Measurements from ENCODE around the gene EGLN3. TPM values are rescaled to one million over a fixed set of nuclear protein-coding genes. Genes with fewer than 3 reads are reported as not detected.

EGLN3 gene
- total and polyA plus RNA-seq, 7 experiments from 2014 or later = 0.71 to 96.5 (median 1.3) TPM

DNA sequence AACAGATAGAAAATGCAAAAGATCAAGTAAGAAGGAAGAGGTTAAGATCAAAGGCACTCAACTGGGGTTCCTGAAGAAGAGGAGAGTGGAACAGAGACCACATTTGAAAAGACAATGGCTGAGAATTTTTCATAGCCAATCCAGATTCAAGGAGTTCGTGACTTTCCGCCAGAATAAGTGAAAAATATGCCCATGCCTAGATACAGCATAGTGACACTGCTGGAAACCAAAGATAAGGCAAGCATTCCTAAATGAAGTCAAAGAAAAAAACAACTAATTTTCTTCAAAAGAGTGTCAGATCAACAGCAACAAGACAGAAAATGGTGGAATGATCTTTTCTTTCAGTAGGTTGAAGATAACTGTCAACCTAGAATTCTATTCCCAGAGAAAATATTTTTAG lies 47.5 kb downstream of the EGLN3 start:
- peaks cover 0 to 7% (median 0%) of the 10 kb centered on the region in 5 donors for H3K36me3 Mint-ChIP-seq
- Histone ChIP-seq H3K27ac (ENCODE audit: low read depth, low read length) (no peak overlapping the region), H3K36me3 (ENCODE audit: control insufficient read depth in 2 of 3, insufficient read depth in 3 of 3, low read length in 3 of 3) (no peaks in the 10 kb centered on the region), H3K9me3 (ENCODE audit: control insufficient read depth in 2 of 3, low read length in 3 of 3) (no peaks in the 10 kb centered on the region), H3K4me1 (ENCODE audit: control insufficient read depth in 2 of 2, insufficient read depth in 2 of 2, low read length in 2 of 2) (no peaks in the 10 kb centered on the region), H3K27me3 (ENCODE audit: control insufficient read depth in 2 of 2, insufficient read depth in 2 of 2, low read length in 2 of 2) (no peaks in the 10 kb centered on the region), H3K4me3 (ENCODE audit: low read length) (no peak overlapping the region)
- intact Hi-C loops (cut with micrococcal nuclease) = no loop called here
- ATAC-seq (no peak), DNase-seq (no peak)
- peaks cover 0 to 4% (median 0%) of the 10 kb centered on the region in 11 donors for H3K9me3 Mint-ChIP-seq
- H3K27ac Mint-ChIP-seq = no peak overlapping the region
- H3K4me1 Mint-ChIP-seq = peaks cover 0 to 7% (median 0%) of the 10 kb centered on the region in 7 donors
- H3K27me3 Mint-ChIP-seq = peaks cover 0 to 47% (median 0%) of the 10 kb centered on the region in 5 donors
- ChIA-PET CTCF (no interaction called here), POLR2A (no interaction called here)
- no peak overlapping the region for H3K4me3 Mint-ChIP-seq

DNA sequence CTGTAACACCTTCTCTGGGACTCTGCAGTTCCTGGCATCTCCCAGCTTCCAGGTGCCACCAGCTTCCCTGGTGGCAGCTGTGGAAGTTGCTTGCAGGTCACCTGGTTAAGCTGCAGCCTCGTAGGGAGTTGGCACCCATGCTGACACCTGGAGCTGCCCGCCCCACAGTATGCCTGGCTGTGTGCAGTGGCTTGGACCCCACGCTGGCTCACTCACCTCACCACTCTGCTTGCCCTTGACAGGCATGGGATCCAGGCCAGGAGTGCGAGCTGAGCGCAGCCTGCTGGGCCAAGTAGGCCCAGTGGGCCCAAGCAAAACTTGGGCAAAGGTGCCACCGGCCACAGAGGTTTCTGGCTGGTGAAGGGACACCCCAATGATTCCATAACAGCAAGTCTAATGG lies 48.5 kb downstream of the EGLN3 start:
- H3K9me3 ChIP-seq (ENCODE audit: control insufficient read depth in 2 of 3, low read length in 3 of 3) = no peaks in the 10 kb centered on the region
- Mint-ChIP-seq H3K9me3 (peaks cover 0 to 4% (median 0%) of the 10 kb centered on the region in 11 donors), H3K27me3 (peaks cover 0 to 47% (median 0%) of the 10 kb centered on the region in 5 donors), H3K4me1 (peaks cover 0 to 7% (median 0%) of the 10 kb centered on the region in 7 donors), H3K4me3 (no peak overlapping the region), H3K27ac (no peak overlapping the region), H3K36me3 (peaks cover 0 to 7% (median 0%) of the 10 kb centered on the region in 5 donors)
- intact Hi-C loops (cut with micrococcal nuclease) = no loop called here
- ATAC-seq = no peak
- H3K27ac ChIP-seq (ENCODE audit: low read depth, low read length) = no peak overlapping the region
- DNase-seq = no peak
- H3K27me3 ChIP-seq (ENCODE audit: control insufficient read depth in 2 of 2, insufficient read depth in 2 of 2, low read length in 2 of 2) = no peaks in the 10 kb centered on the region
- no peaks in the 10 kb centered on the region for H3K36me3 ChIP-seq (ENCODE audit: control insufficient read depth in 2 of 3, insufficient read depth in 3 of 3, low read length in 3 of 3)
- ChIA-PET POLR2A (no interaction called here), CTCF (no interaction called here)
- H3K4me3 ChIP-seq (ENCODE audit: low read length) = no peak overlapping the region
- no peaks in the 10 kb centered on the region for H3K4me1 ChIP-seq (ENCODE audit: control insufficient read depth in 2 of 2, insufficient read depth in 2 of 2, low read length in 2 of 2)

DNA sequence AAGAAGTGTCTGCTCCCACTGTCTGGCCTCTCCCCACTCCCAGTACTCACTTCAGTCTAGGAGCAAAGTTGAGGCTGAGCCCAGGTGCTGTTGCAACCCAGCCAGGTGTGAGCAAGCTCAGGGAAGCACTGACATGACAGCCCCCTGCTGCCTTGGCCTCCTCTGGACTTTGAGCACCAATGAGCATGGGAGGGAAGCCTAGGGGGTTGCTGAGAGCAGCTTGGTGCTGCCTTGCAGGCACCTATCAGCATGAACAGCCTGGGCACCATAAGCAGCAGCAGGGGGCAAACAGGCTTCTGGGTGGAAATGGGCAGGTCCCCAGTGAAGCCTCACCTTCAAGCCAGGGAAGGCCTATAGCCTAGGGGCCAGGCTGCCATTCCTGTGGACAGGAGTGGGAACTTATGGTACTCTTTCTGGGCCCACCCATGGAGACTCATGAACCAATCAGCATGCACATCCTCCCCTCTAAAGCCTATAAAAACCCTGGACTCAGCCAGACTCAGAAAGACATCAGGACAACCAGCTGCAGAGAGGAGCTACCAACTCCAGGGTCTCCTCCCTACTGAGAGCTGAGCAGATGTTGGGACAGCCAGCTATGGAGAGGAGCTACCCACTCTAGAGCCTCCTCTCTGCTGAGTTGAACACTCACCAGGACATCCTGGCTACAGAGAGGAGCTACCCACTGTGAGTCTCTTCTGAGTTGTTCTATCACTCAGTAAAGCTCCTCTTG lies 49.3 kb downstream of the EGLN3 start:
- Mint-ChIP-seq H3K27me3 (peaks cover 0 to 45% (median 0%) of the 10 kb centered on the region in 5 donors), H3K4me3 (no peak overlapping the region), H3K27ac (no peak overlapping the region), H3K36me3 (peaks cover 0 to 8% (median 0%) of the 10 kb centered on the region in 5 donors), H3K9me3 (peaks cover 0 to 6% (median 0%) of the 10 kb centered on the region in 11 donors), H3K4me1 (peaks cover 0 to 7% (median 0%) of the 10 kb centered on the region in 7 donors)
- no peak overlapping the region for H3K4me3 ChIP-seq (ENCODE audit: low read length)
- H3K27ac ChIP-seq (ENCODE audit: low read depth, low read length) = no peak overlapping the region
- no peaks in the 10 kb centered on the region for H3K4me1 ChIP-seq (ENCODE audit: control insufficient read depth in 2 of 2, insufficient read depth in 2 of 2, low read length in 2 of 2)
- POLR2A ChIA-PET = no interaction called here
- ATAC-seq (no peak), DNase-seq (no peak)
- H3K27me3 ChIP-seq (ENCODE audit: control insufficient read depth in 2 of 2, insufficient read depth in 2 of 2, low read length in 2 of 2) = no peaks in the 10 kb centered on the region
- intact Hi-C loops (cut with micrococcal nuclease) = no loop called here
- no peaks in the 10 kb centered on the region for H3K9me3 ChIP-seq (ENCODE audit: control insufficient read depth in 2 of 3, low read length in 3 of 3)
- CTCF ChIA-PET = no interaction called here
- H3K36me3 ChIP-seq (ENCODE audit: control insufficient read depth in 2 of 3, insufficient read depth in 3 of 3, low read length in 3 of 3) = no peaks in the 10 kb centered on the region

DNA sequence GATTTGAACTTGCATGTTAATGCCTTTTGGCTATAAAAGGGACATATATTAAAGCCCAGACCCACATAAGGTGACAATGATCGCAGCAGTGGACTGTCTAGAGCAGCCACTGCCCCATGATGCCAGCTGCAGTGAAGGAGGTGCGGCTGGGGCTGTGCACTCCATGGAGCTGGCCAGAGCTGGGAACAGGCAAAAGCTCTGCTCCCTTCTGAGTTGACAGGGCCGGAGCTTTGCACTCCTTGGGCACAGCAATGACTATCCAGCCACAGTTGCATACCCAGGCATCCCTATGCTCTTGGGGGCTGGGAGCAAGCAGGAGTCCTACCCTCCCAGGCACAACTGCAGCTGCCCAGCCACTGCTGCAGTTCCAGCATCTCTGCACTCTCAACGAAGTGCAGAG lies 50.2 kb downstream of the EGLN3 start:
- H3K4me3 ChIP-seq (ENCODE audit: low read length) = no peak overlapping the region
- intact Hi-C loops (cut with micrococcal nuclease) = no loop called here
- no peak overlapping the region for H3K27ac ChIP-seq (ENCODE audit: low read depth, low read length)
- H3K4me1 Mint-ChIP-seq = peaks cover 0 to 7% (median 0%) of the 10 kb centered on the region in 7 donors
- DNase-seq (no peak), ATAC-seq (no peak)
- H3K27me3 ChIP-seq (ENCODE audit: control insufficient read depth in 2 of 2, insufficient read depth in 2 of 2, low read length in 2 of 2) = no peaks in the 10 kb centered on the region
- no peak overlapping the region for H3K4me3 Mint-ChIP-seq
- ChIA-PET CTCF (no interaction called here), POLR2A (no interaction called here)
- no peak overlapping the region for H3K27ac Mint-ChIP-seq
- peaks cover 0 to 9% (median 0%) of the 10 kb centered on the region in 11 donors for H3K9me3 Mint-ChIP-seq
- peaks cover 0 to 43% (median 0%) of the 10 kb centered on the region in 5 donors for H3K27me3 Mint-ChIP-seq
- H3K36me3 ChIP-seq (ENCODE audit: control insufficient read depth in 2 of 3, insufficient read depth in 3 of 3, low read length in 3 of 3) = no peaks in the 10 kb centered on the region
- H3K9me3 ChIP-seq (ENCODE audit: control insufficient read depth in 2 of 3, low read length in 3 of 3) = no peaks in the 10 kb centered on the region
- peaks cover 0 to 11% (median 0%) of the 10 kb centered on the region in 5 donors for H3K36me3 Mint-ChIP-seq
- H3K4me1 ChIP-seq (ENCODE audit: control insufficient read depth in 2 of 2, insufficient read depth in 2 of 2, low read length in 2 of 2) = no peaks in the 10 kb centered on the region

DNA sequence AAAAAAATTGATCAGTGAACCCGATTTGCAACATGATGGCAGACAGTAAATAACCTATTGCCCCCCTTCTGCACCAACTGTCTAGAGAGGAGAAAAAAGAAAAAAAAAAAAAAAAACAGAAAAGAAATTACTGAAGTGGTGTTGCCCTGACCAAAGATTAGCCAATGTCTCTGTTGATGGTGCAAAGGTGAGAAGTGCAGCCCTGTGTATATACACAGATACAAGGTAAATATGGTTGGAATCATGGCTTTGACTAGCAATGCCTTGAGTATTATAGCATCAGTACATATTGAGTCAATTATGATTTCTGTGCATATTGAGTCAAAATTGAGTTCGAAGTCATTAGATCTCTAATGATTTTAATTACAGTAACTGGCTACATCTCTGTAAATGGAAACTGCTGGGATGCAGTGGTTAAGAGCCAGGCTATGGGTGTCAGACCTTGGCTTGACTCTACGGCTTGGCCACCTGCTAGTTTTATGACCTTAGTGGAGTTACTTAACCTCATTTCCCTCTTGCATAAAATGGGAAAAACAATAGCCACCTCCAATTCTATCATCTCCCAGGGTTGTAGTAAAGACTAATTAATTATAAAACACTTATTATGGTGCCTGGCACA lies 51.0 kb downstream of the EGLN3 start:
- no peak for DNase-seq
- Mint-ChIP-seq H3K4me3 (no peak overlapping the region), H3K27ac (no peak overlapping the region), H3K4me1 (peaks cover 0 to 7% (median 0%) of the 10 kb centered on the region in 7 donors), H3K36me3 (peaks cover 0 to 13% (median 2%) of the 10 kb centered on the region in 5 donors), H3K9me3 (peaks cover 0 to 12% (median 3%) of the 10 kb centered on the region in 11 donors), H3K27me3 (peaks cover 0 to 37% (median 0%) of the 10 kb centered on the region in 5 donors)
- Histone ChIP-seq H3K4me3 (ENCODE audit: low read length) (no peak overlapping the region), H3K9me3 (ENCODE audit: control insufficient read depth in 2 of 3, low read length in 3 of 3) (no peaks in the 10 kb centered on the region), H3K27me3 (ENCODE audit: control insufficient read depth in 2 of 2, insufficient read depth in 2 of 2, low read length in 2 of 2) (no peaks in the 10 kb centered on the region), H3K4me1 (ENCODE audit: control insufficient read depth in 2 of 2, insufficient read depth in 2 of 2, low read length in 2 of 2) (no peaks in the 10 kb centered on the region), H3K27ac (ENCODE audit: low read depth, low read length) (no peak overlapping the region), H3K36me3 (ENCODE audit: control insufficient read depth in 2 of 3, insufficient read depth in 3 of 3, low read length in 3 of 3) (no peaks in the 10 kb centered on the region)
- ChIA-PET CTCF (no interaction called here), POLR2A (no interaction called here)
- intact Hi-C loops (cut with micrococcal nuclease) = no loop called here
- ATAC-seq = no peak

DNA sequence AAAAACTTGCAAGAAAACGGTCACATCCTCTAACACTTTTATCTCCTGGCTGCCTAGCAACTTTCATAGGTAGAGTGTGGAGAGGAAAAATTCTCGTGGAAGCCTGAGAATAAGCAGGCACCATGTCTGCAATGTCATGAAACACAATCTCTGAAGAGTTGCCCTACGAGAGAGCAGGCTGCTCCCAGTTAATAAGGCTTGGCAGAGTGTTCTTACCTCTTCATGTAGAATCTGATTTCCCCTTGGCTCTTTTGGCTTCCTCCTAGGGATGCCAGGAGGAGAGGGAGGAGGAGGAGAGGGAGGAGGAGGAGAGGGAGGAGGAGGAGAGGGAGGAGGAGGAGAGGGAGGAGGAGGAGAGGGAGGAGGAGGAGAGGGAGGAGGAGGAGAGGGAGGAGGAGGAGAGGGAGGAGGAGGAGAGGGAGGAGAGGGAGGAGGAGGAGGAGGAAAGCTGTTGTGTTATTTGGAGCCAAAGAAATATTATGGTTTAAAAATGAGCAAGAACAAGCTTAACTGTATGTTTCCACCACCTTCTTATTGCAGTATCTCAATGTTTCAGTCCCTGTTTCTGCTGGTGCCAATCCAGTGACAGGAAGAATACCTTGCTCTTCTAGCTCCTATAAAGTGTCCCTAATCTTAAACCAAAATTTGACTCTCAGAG lies 52.9 kb downstream of the EGLN3 start:
- H3K27me3 ChIP-seq (ENCODE audit: control insufficient read depth in 2 of 2, insufficient read depth in 2 of 2, low read length in 2 of 2) = no peaks in the 10 kb centered on the region
- intact Hi-C loops (cut with micrococcal nuclease) = no loop called here
- ChIA-PET CTCF (no interaction called here), POLR2A (no interaction called here)
- H3K27ac ChIP-seq (ENCODE audit: low read depth, low read length) = no peak overlapping the region
- no peaks in the 10 kb centered on the region for H3K9me3 ChIP-seq (ENCODE audit: control insufficient read depth in 2 of 3, low read length in 3 of 3)
- no peak for ATAC-seq
- H3K27ac Mint-ChIP-seq = no peak overlapping the region
- H3K36me3 ChIP-seq (ENCODE audit: control insufficient read depth in 2 of 3, insufficient read depth in 3 of 3, low read length in 3 of 3) = no peaks in the 10 kb centered on the region
- peaks cover 0 to 2% (median 0%) of the 10 kb centered on the region in 7 donors for H3K4me1 Mint-ChIP-seq
- H3K36me3 Mint-ChIP-seq = peaks cover 0 to 16% (median 3%) of the 10 kb centered on the region in 5 donors
- H3K4me1 ChIP-seq (ENCODE audit: control insufficient read depth in 2 of 2, insufficient read depth in 2 of 2, low read length in 2 of 2) = no peaks in the 10 kb centered on the region
- no peak overlapping the region for H3K4me3 Mint-ChIP-seq
- H3K9me3 Mint-ChIP-seq = peaks cover 5 to 20% (median 10%) of the 10 kb centered on the region in 11 donors
- no peak for DNase-seq
- peaks cover 0 to 31% (median 0%) of the 10 kb centered on the region in 5 donors for H3K27me3 Mint-ChIP-seq
- no peak overlapping the region for H3K4me3 ChIP-seq (ENCODE audit: low read length)
